Mucosa of rectum (tissue), 2 donors: ENCODE measurements around the gene KRTAP10-3.

Experiments used
- H3K27ac ChIP-seq, 2 donors: one replicate each; pipeline ENCODE4 v1.7.0; 2013; ENCODE audit warnings: inconsistent platforms in 2 of 2, low read depth in 2 of 2, low read length in 2 of 2
- H3K27me3 ChIP-seq, 2 donors: one replicate each; pipeline ENCODE4 v1.7.0; 2013; ENCODE audit warnings: low read length in 2 of 2; ENCODE audit not compliant: control insufficient read depth in 2 of 2, insufficient read depth in 2 of 2
- H3K36me3 ChIP-seq, 2 donors: one replicate each; pipeline ENCODE4 v1.7.0; 2013; ENCODE audit warnings: low read length in 2 of 2; ENCODE audit not compliant: control insufficient read depth in 2 of 2, insufficient read depth in 2 of 2
- H3K4me1 ChIP-seq, 2 donors: one replicate each; pipeline ENCODE4 v1.7.0; 2013; ENCODE audit warnings: low read length in 2 of 2, mild to moderate bottlenecking in 1 of 2; ENCODE audit not compliant: control insufficient read depth in 2 of 2, insufficient read depth in 2 of 2
- H3K4me3 ChIP-seq, 2 donors: one replicate each; pipeline ENCODE4 v1.7.0; 2013; ENCODE audit warnings: low read length in 2 of 2
- H3K9ac ChIP-seq, 2 donors: one replicate each; pipeline ENCODE4 v1.7.0; 2013; ENCODE audit warnings: low read length in 2 of 2, low read depth in 1 of 2, mild to moderate bottlenecking in 1 of 2
- H3K9me3 ChIP-seq, 2 donors: one replicate each; pipeline ENCODE4 v1.7.0; 2013; ENCODE audit warnings: low read length in 2 of 2; ENCODE audit not compliant: control insufficient read depth in 2 of 2
- donor health status: healthy.
- donor health status: Normal muscosa, but diverticular disease.

The KRTAP10-3 gene

DNA sequence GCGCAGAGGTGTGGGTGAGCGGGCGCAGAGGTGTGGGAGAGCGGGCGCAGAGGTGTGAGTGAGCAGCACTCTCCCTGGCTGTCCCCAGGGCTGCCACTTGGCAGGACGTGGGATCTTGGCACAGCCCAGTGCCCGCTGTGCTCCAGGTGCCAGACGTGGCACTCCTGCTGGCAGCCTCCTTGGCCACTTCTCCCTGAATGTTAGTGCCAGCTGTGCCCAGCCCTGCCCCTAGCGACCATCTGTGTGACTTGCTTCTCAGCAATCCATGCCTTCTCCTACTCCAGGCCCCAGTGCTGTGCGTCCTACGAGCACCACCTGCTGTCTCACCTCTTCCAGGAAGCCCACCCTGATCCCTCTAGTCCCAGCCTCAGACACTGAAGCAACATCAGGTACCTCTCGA is 49.1 kb downstream of the KRTAP10-3 start:
- Histone ChIP-seq H3K4me1 (peaks cover 0 to 3% of the 10 kb centered on the region in 2 donors), H3K4me3 (no peak overlapping the region), H3K36me3 (no peaks in the 10 kb centered on the region), H3K9ac (no peak overlapping the region), H3K27ac (no peak overlapping the region), H3K27me3 (peaks cover 0 to 6% of the 10 kb centered on the region in 2 donors), H3K9me3 (no peaks in the 10 kb centered on the region)

DNA sequence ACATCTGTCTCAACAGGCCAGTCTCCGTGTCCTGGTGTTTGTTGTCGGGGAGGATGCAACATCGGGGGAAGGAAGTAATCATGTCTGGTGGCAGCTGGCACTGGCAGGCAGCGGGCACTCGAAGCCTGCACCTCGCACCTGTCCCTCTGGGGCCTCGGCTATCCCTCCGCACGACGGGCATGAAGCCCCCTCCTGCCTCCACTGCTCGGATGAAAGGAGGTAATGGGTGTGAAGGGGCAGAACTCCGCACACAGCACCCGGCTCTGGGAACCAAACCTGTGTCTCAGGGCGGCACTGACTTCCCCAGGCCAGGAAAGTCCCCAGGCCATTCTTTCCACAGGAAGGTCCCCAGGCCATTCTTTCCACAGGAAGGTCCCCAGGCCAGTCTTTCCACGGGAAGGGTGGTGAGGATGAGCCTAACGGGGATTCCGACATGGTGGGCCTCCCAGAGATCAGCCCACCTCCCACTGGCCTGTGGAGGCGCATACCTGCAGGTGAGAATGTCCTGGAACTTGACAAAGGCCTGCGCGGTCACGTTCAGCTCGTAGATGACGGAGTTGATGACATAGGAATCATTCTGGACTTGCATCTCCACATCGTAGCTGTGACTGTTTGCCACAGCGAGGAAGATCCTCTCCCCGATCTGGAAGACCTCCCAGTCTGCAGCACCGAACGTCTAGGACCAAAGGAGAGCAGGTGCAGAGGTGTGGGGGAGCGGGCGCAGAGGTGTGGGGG is 49.7 kb downstream of the KRTAP10-3 start:
- peaks cover 0 to 6% of the 10 kb centered on the region in 2 donors for H3K27me3 ChIP-seq
- no peaks in the 10 kb centered on the region for H3K36me3 ChIP-seq
- H3K9ac ChIP-seq: no peak overlapping the region
- no peak overlapping the region for H3K27ac ChIP-seq
- H3K4me1 ChIP-seq: peaks cover 0 to 3% of the 10 kb centered on the region in 2 donors
- no peaks in the 10 kb centered on the region for H3K9me3 ChIP-seq
- no peak overlapping the region for H3K4me3 ChIP-seq

DNA sequence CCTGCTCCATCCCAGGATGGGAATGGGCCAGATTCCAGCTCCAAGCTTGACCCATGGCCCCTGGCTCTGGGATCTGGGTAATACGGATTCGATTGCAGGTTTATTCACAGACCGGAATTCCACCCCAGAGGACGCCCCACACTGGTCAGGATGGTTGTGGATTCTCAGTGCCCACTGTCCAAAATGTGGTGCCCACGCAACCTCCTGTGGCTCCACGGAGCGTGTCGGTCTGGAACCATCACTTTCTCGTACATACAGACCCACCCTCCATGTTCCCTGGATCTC is 50.2 kb downstream of the KRTAP10-3 start:
- Histone ChIP-seq H3K27ac (no peak overlapping the region), H3K9me3 (no peaks in the 10 kb centered on the region), H3K4me3 (no peak overlapping the region), H3K4me1 (peaks cover 0 to 3% of the 10 kb centered on the region in 2 donors), H3K36me3 (no peaks in the 10 kb centered on the region), H3K27me3 (peaks cover 0 to 6% of the 10 kb centered on the region in 2 donors), H3K9ac (no peak overlapping the region)
